NCI-H146 (cell line): ENCODE data around the gene GFPT1.
"Not testable (repeated sequence)": the region's sequence is repeated elsewhere in the genome, so short reads cannot be mapped to it uniquely, and the experiment has no call there.

ENCODE experiments used
- DNase-seq: peaks from one replicate; lab custom pipeline; 2025; lab: John Stamatoyannopoulos, UW

The GFPT1 gene

GRCh38 chr2:69386789-69387734 lies at the start of gene GFPT1:
TSS of gene GFPT1 (minus strand) at chr2:69387227. CDS start at chr2:69387071, 156 bp downstream.
- peak; percentile 96 for DNase-seq

DNA sequence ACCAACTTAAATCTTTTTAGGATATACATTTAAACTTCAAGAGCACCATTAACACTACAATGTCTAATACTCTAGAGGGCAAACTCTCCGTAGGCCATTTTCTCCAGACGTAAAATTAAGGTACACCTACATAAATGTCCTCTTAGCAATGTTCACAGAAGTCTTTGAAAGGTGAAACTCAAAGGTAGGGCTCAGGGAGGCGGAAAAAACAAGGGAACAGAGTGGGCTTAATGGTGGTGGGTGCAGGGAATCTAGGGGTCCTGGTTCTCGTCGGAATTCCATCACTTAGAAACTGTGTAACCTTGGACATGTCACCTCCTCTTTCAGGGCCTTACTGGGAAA lies 49.5 kb upstream of the GFPT1 start:
- peak; percentile 33 for DNase-seq

- DNase-seq, result no peak
Observed at GRCh38 chr2:69434753-69435152, 47.7 kb upstream of the GFPT1 start.

DNA sequence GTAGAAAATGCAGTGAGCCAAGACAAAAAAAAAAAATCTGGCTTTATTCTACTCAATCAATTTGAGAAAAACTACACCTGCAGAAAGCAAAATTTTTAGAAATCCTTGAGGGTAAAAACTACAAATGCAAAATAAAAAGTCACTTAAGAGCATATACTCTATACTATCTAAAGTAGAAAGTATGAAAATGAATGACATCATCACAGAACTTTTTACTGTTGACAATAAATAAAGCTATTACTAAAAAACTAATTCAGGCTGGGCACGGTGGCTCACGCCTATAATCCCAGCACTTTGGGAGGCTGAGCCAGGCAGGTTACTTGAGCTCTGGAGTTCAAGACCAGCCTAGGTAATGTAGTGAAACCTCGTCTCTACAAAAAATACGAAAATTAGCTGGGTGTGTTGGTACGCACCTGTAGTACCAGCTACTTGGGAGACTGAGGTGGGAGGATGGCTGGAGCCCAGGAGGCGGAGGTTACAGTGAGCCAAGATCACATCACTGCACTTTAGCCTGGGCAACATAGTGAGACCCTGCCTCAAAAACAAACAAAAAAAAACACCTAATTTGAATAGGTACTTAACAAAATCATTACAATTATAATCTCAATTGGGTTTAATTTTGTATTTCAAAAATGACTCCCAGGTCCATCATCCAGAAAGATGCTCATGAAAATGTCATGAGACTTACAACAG lies 42.6 kb upstream of the GFPT1 start:
- DNase-seq, result no peak

GRCh38 chr2:69428981-69429380 lies 42.0 kb upstream of the GFPT1 start:
- DNase-seq, result no peak

DNA sequence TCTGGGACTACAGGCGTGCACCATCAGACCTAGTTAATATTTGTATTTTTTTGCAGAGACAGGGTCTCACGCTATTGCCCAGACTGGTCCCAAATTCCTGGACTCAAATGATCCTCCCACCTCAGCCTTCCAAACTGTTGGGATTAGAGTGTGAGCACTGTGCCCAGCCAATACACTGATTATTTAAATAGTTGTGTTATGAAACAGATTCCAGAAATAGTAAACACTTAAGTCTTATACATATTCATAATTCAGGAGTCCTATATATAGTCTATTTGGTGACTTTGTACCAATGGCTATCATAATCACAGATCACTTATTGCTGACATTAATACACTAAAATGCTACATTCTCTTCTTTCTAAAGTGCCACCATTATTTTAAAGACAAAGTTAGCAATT lies 37.4 kb upstream of the GFPT1 start:
- DNase-seq, result no peak

GRCh38 chr2:69422198-69422597 lies 35.2 kb upstream of the GFPT1 start:
- DNase-seq, result no peak

DNA sequence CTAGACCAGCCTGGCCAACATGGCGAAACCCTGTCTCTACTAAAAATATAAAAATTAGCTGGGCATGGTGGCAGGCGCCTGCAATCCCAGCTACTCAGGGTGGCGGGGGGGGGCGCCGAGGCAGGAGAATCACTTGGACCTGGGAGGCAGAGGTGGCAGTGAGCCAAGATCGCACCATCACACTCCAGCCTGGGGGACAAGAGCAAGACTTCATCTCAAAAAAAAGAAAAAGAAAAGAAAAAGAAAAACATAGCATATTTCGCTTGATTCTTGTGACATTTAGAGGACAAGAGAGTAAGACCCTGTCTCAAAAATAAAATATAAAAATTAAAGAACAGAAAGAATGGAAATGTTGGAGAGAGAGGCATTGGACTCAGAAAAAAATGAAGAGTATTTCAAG lies 32.1 kb upstream of the GFPT1 start:
- DNase-seq, result not testable (repeated sequence)

DNA sequence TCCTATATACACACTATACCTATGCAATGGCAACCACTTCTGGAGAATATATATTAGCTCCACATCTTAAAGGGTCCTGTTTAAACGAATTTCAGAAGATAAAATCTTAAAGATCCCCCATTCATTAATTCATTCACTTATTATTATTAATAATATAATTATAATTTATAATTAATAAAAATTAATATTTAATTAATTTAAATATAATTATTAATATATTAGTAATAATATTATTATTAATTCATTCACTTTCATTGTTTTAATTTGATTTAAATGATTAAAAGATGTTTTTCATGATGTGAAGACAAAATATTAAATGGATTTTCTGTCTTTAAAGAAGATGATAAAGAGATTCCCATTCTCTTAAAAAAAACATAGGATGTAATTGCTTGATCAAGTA lies 29.1 kb upstream of the GFPT1 start:
- DNase-seq, result no peak

- DNase-seq, result no peak
Observed at GRCh38 chr2:69411120-69411519, 24.1 kb upstream of the GFPT1 start.

GRCh38 chr2:69405306-69405705 lies 18.3 kb upstream of the GFPT1 start:
- DNase-seq, result no peak

DNA sequence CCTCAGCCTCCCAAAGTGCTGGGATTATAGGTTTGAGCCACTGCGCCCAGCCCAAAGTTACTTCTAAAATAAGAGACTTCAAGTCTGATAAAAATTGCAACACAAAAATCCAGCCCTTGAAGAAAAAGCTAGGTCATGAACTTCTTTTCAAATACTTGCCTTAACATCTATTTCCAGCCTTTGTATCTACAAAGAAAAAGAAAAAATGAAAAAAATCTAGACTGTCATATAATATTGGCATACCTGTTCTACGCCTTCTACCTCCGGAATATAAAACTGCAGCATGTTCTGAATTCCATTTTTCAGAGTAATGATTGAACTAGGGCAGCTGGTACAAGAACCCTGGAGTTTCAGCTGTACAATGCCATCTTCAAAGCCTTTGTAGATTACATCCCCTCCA lies 13.1 kb upstream of the GFPT1 start:
- DNase-seq, result no peak

- no peak for DNase-seq
Observed at GRCh38 chr2:69397234-69397633, 10.2 kb upstream of the GFPT1 start.

DNA sequence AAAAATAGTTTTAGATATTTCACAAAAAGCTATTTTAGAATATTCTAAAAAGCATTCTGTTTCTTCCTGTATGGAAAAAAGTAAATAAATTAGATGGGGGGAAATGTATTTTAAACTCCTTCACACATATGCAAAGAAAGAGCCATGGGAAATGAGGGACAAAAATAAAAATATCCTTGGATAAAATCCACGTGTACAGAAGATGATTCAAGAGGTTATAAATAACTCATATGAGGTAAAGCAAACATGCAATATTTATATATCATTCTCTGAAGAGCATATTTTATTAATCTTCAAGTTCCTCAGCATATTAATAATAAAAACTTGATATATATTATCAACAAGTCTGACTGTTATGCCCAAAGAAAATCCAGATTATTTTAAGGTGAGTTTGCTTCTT lies 8.8 kb upstream of the GFPT1 start:
- DNase-seq, result no peak

GRCh38 chr2:69393963-69394362 lies 6.9 kb upstream of the GFPT1 start:
- DNase-seq, result no peak

- DNase-seq, result no peak
Observed at GRCh38 chr2:69390471-69390870, 3.4 kb upstream of the GFPT1 start.

- no peak for DNase-seq
Observed at GRCh38 chr2:69390001-69390400, 3.0 kb upstream of the GFPT1 start.

DNA sequence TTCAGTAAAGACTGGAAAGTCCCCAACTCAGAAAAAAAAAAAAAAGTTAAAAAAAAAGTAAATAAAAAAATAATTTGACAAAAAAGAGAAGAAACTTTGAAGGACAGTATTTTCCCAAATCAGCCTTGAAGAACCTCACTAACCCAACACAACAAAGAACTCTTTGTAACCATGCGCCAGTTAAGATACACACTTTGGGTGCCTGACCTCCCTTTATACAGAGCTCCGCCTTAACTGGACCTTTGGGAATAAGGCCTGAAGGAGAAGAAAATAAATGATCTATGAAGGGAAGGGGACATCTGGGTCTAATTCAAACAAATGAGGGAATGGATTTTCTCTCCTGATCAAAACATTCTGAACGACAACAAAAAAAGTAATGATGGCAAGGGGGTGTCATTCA lies 2.2 kb upstream of the GFPT1 start:
- DNase-seq, result no peak

- peak; percentile 31 for DNase-seq
Observed at GRCh38 chr2:69387770-69388481, 899 bp upstream of the GFPT1 start.

GRCh38 chr2:69386360-69386759 lies 667 bp downstream of the GFPT1 start:
- DNase-seq, result peak; percentile 37

GRCh38 chr2:69385443-69386151 lies 1.4 kb downstream of the GFPT1 start:
- no peak for DNase-seq

- DNase-seq, result no peak
Observed at GRCh38 chr2:69384618-69385081, 2.4 kb downstream of the GFPT1 start.
